SK-N-SH (cell line): ENCODE results near the gene LGR4. TPM values are rescaled to one million over a fixed set of nuclear protein-coding genes. Genes with fewer than 3 reads are reported as not detected.

Experiments used
- CTCF ChIA-PET: fragments of 300-600, 350-600 bp; formaldehyde crosslinking; extraction: SDS; loops from one replicate; lab custom pipeline; 2021; lab: Yijun Ruan, JAX
- POLR2A ChIA-PET: fragments of 350-600 bp; sonication (Branson Sonifier 250); formaldehyde crosslinking; extraction: SDS; loops from one replicate; lab custom pipeline; 2020; ENCODE audit warnings: antibody characterized with exemption, inconsistent platforms; lab: Yijun Ruan, JAX
- DNase-seq: peaks from one replicate; pipeline ENCODE4 v3.0.0; 2012
- H2AFZ ChIP-seq: fragments of 200-600 bp; sonication (generic); 2 replicates; pipeline ENCODE4 v1.8.1; 2016; ENCODE audit warnings: antibody characterized with exemption, mild to moderate bottlenecking, low read depth
- H3F3A ChIP-seq: fragments of 200-600 bp; sonication (generic); replicated peaks from 2 replicates; pipeline ENCODE3; 2016; ENCODE audit warnings: antibody characterized with exemption, mild to moderate bottlenecking; ENCODE audit not compliant: insufficient read depth
- H3K27ac ChIP-seq, 2 experiments: fragments of 200-500 bp in 1 of 2; fragments of 200-600 bp in 1 of 2; sonication (Bioruptor generic) in 1 of 2; sonication (generic), shearing (Covaris generic) in 1 of 2; 2 replicates each; pipeline versions ENCODE4 v1.5.1 to v1.6.1; 2014 to 2016; ENCODE audit warnings: low read depth in 2 of 2, inconsistent platforms in 1 of 2, low read length in 1 of 2, mild to moderate bottlenecking in 1 of 2, mixed read lengths in 1 of 2
- H3K27me3 ChIP-seq: fragments of 200-600 bp; sonication (generic), shearing (Covaris generic); 2 replicates; pipeline ENCODE4 v1.6.1; 2016; ENCODE audit warnings: mixed run types; ENCODE audit not compliant: insufficient read depth
- H3K36me3 ChIP-seq, 2 experiments: fragments of 200-500 bp in 1 of 2; fragments of 200-600 bp in 1 of 2; sonication (Bioruptor generic) in 1 of 2; sonication (generic) in 1 of 2; replicated peaks in 1 of 2; 2 replicates each; pipeline versions ENCODE3 to v1.5.1; 2014 to 2016; ENCODE audit warnings: low read length in 1 of 2, mild to moderate bottlenecking in 1 of 2; ENCODE audit not compliant: insufficient read depth in 2 of 2, control insufficient read depth in 1 of 2
- H3K4me1 ChIP-seq, 2 experiments: fragments of 200-500 bp in 1 of 2; fragments of 200-600 bp in 1 of 2; sonication (Bioruptor generic) in 1 of 2; sonication (generic), shearing (Covaris generic) in 1 of 2; 2 replicates each; pipeline versions ENCODE4 v1.5.1 to v1.6.1; 2014 to 2016; ENCODE audit warnings: low read depth in 1 of 2, low read length in 1 of 2, mixed run types in 1 of 2; ENCODE audit not compliant: insufficient read depth in 2 of 2, control insufficient read depth in 1 of 2
- H3K4me2 ChIP-seq: fragments of 200-600 bp; sonication (generic), shearing (Covaris generic); 2 replicates; pipeline ENCODE4 v1.6.1; 2017; ENCODE audit warnings: mixed run types
- H3K4me3 ChIP-seq, 2 experiments: fragments of 200-500 bp in 1 of 2; fragments of 200-600 bp in 1 of 2; sonication (Bioruptor generic) in 1 of 2; sonication (generic), shearing (Covaris generic) in 1 of 2; 2 replicates each; pipeline versions ENCODE4 v1.5.1 to v1.8.1; 2014 to 2016; ENCODE audit warnings: low read depth in 2 of 2, inconsistent platforms in 1 of 2, low read length in 1 of 2, mild to moderate bottlenecking in 1 of 2, mixed read lengths in 1 of 2, moderate library complexity in 1 of 2
- H3K79me2 ChIP-seq: fragments of 200-600 bp; sonication (generic); 2 replicates; pipeline ENCODE4 v1.8.1; 2017; ENCODE audit warnings: mild to moderate bottlenecking; ENCODE audit not compliant: insufficient read depth
- H3K9ac ChIP-seq: fragments of 200-600 bp; sonication (generic); 2 replicates; pipeline ENCODE4 v1.6.1; 2017; ENCODE audit warnings: mixed run types
- H3K9me2 ChIP-seq: fragments of 200-600 bp; sonication (generic); 2 replicates; pipeline ENCODE4 v1.6.1; 2017; ENCODE audit warnings: mixed run types
- H3K9me3 ChIP-seq: fragments of 200-600 bp; sonication (generic); 2 replicates; pipeline ENCODE4 v1.6.1; 2017; ENCODE audit warnings: mixed run types, mild to moderate bottlenecking, moderate library complexity
- H4K20me1 ChIP-seq: fragments of 200-600 bp; sonication (generic); 2 replicates; pipeline ENCODE4 v1.6.1; 2017; ENCODE audit warnings: mild to moderate bottlenecking, mixed run types; ENCODE audit not compliant: insufficient read depth
- CHD2 ChIP-seq: fragments of 150-350 bp; IDR thresholded peaks from 2 replicates; pipeline ENCODE4 v1.6.1; 2018; ENCODE audit warnings: low read length; ENCODE audit not compliant: partially characterized antibody
- ELF1 ChIP-seq: IDR thresholded peaks from 2 replicates; pipeline ENCODE4 v1.4.0; 2012
- EP300 ChIP-seq, 2 experiments: IDR thresholded peaks; 2 replicates each; pipeline versions ENCODE4 v1.4.0 to v1.6.1; 2012; ENCODE audit warnings: borderline replicate concordance in 1 of 2, low read depth in 1 of 2, low read length in 1 of 2
- FOSL2 ChIP-seq: IDR thresholded peaks from 2 replicates; pipeline ENCODE4 v1.4.0; 2012; ENCODE audit warnings: low read depth, mild to moderate bottlenecking, moderate library complexity, borderline replicate concordance
- FOXM1 ChIP-seq: IDR thresholded peaks from 2 replicates; pipeline ENCODE4 v1.4.0; 2012; ENCODE audit warnings: low read depth, mild to moderate bottlenecking
- GATA2 ChIP-seq: sonication (generic); formaldehyde crosslinking; IDR thresholded peaks from 2 replicates; pipeline ENCODE4 v1.5.0; 2020; ENCODE audit warnings: mild to moderate bottlenecking, missing genetic modification reagents
- JUND ChIP-seq: IDR thresholded peaks from 2 replicates; pipeline ENCODE4 v1.4.0; 2012
- MXI1 ChIP-seq: IDR thresholded peaks from 2 replicates; pipeline ENCODE4 v1.6.1; 2012; ENCODE audit warnings: mild to moderate bottlenecking, low read depth, low read length, improper control_type of control experiment
- NFIC ChIP-seq: IDR thresholded peaks from 2 replicates; pipeline ENCODE4 v1.4.0; 2012; ENCODE audit warnings: borderline replicate concordance
- RAD21 ChIP-seq: IDR thresholded peaks from 2 replicates; pipeline ENCODE4 v1.6.1; 2012; ENCODE audit warnings: mild to moderate bottlenecking, low read length
- RCOR1 ChIP-seq: fragments of 150-350 bp; IDR thresholded peaks from 2 replicates; pipeline ENCODE4 v1.6.1; 2017; ENCODE audit warnings: antibody characterized with exemption, low read length
- REST ChIP-seq: IDR thresholded peaks from 2 replicates; pipeline ENCODE4 v1.6.1; 2012; ENCODE audit warnings: mild to moderate bottlenecking, low read depth, low read length, moderate library complexity
- SIN3A ChIP-seq: IDR thresholded peaks from 2 replicates; pipeline ENCODE4 v1.6.1; 2012; ENCODE audit warnings: low read depth, mild to moderate bottlenecking, low read length, moderate library complexity, borderline replicate concordance
- TAF1 ChIP-seq: IDR thresholded peaks from 2 replicates; pipeline ENCODE4 v1.6.1; 2012; ENCODE audit warnings: low read depth, mild to moderate bottlenecking, low read length, moderate library complexity, borderline replicate concordance
- TCF12 ChIP-seq: IDR thresholded peaks from 2 replicates; pipeline ENCODE4 v1.4.0; 2012
- USF1 ChIP-seq: IDR thresholded peaks from 2 replicates; pipeline ENCODE4 v1.4.0; 2012; ENCODE audit warnings: low read depth, borderline replicate concordance
- WGBS: methylation state at CpG from one replicate; pipeline ENCODE4 v1.1.6; 2017; ENCODE audit warnings: low lambda C conversion rate; 5-methylcytosine and 5-hydroxymethylcytosine counted together
- polyA plus RNA-seq, 3 experiments: library from polyadenylated mRNA; depleted of rRNA; stranded (reverse); fragments of >200 nt; gene quantifications; 2 replicates each; pipeline ENCODE4 v1.2.3, GENCODE V29; 2012
- TF ChIP-seq, protein P1 (sequence below): IDR thresholded peaks from 2 replicates; pipeline ENCODE4 v1.4.0; 2012; ENCODE audit warnings: low read depth
- TF ChIP-seq, protein P2 (sequence below): fragments of 200-600 bp; sonication (generic); IDR thresholded peaks from 2 replicates; pipeline ENCODE4 v1.6.1; 2017; ENCODE audit warnings: antibody characterized with exemption, mild to moderate bottlenecking, moderate library complexity
- TF ChIP-seq, protein P3 (sequence below): IDR thresholded peaks from 2 replicates; pipeline ENCODE4 v1.4.0; 2012; ENCODE audit warnings: low read depth, borderline replicate concordance
- TF ChIP-seq, protein P4 (sequence below): fragments of 150-350 bp; IDR thresholded peaks from 2 replicates; pipeline ENCODE4 v1.6.1; 2017; ENCODE audit warnings: antibody characterized with exemption, low read length, low read depth, borderline replicate concordance

Gene LGR4
- polyA plus RNA-seq, 1 of the 3 experiments (the other 2 are of a cell fraction): 2.6 TPM

DNA sequence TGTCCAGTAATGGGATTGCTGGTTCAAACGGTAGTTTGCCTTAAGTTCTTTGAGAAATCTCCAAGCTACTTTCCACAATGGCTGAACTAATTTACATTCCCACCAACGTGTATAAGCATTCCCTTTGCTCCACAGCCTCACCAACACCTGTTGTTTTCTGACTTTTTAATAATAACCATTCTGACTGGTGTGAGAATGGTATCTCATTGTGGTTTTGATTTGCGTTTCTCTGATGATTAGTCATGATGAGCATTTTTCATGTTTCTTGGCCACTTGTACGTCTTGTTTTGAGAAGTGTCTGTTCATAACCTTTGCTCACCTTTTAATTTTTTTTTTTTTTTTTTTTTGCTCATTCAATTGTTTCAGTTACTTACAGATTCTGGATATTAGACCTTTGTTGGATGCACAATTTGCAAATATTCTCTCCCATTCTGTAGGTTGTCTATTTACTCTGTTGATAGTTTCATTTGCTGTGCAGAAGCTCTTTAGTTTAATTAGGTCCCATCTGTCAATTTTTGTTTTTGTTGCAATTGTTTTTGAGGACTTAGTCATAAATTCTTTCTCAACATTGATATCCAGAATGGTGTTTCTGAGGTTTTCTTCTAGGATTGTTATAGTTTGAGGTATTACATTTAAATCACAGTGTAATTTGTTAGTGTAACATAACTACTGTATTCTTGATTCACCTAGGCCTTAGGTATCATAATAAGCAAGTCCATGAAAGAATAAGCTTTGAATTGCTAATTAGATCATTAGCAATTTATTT is 142.5 kb downstream of the LGR4 start:
- H3K27me3 ChIP-seq: no peaks in the 10 kb centered on the region
- no peaks in the 10 kb centered on the region for H3K9me2 ChIP-seq
- no peaks in the 10 kb centered on the region for H3K79me2 ChIP-seq
- H3K9me3 ChIP-seq: no peaks in the 10 kb centered on the region
- H3F3A ChIP-seq: peaks cover 15% of the 10 kb centered on the region
- POLR2A ChIA-PET: no interaction called here
- no peaks in the 10 kb centered on the region for H4K20me1 ChIP-seq
- no peak for DNase-seq
- CTCF ChIA-PET: interaction anchor here (0.6 kb wide), 1 partner anchor 631 kb away, joined by 3 read pairs; no protein-coding TSS in a partner anchor
- H3K4me1 ChIP-seq: peaks cover 0 to 24% of the 10 kb centered on the region in 2 experiments; a peak in 2 of 4 replicates
- H3K4me2 ChIP-seq: no peak overlapping the region
- H3K4me3 ChIP-seq: no peak overlapping the region
- H2AFZ ChIP-seq: no peak overlapping the region
- H3K36me3 ChIP-seq: peaks cover 0 to 4% of the 10 kb centered on the region in 2 experiments
- H3K27ac ChIP-seq: no peak overlapping the region
- 91% methylated on average over 4 of the region's 4 CpGs for WGBS
- TF ChIP-seq REST (no peak), CHD2 (no peak), RCOR1 (no peak), SIN3A (no peak), FOXM1 (no peak), MXI1 (no peak), USF1 (no peak), NFIC (no peak), TAF1 (no peak), FOSL2 (no peak), EP300 (IDR thresholded peaks at IDR 0.05; ENCODE audit: borderline replicate concordance in 1 of 2, low read depth in 1 of 2, low read length in 1 of 2) (no peak), GATA2 (CRISPR knock-in tag) (no peak), ELF1 (no peak), RAD21 (no peak), TCF12 (no peak), JUND (no peak)
- TF ChIP-seq, protein P1, sequence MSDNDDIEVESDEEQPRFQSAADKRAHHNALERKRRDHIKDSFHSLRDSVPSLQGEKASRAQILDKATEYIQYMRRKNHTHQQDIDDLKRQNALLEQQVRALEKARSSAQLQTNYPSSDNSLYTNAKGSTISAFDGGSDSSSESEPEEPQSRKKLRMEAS: no peak
- TF ChIP-seq, protein P2, sequence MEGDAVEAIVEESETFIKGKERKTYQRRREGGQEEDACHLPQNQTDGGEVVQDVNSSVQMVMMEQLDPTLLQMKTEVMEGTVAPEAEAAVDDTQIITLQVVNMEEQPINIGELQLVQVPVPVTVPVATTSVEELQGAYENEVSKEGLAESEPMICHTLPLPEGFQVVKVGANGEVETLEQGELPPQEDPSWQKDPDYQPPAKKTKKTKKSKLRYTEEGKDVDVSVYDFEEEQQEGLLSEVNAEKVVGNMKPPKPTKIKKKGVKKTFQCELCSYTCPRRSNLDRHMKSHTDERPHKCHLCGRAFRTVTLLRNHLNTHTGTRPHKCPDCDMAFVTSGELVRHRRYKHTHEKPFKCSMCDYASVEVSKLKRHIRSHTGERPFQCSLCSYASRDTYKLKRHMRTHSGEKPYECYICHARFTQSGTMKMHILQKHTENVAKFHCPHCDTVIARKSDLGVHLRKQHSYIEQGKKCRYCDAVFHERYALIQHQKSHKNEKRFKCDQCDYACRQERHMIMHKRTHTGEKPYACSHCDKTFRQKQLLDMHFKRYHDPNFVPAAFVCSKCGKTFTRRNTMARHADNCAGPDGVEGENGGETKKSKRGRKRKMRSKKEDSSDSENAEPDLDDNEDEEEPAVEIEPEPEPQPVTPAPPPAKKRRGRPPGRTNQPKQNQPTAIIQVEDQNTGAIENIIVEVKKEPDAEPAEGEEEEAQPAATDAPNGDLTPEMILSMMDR: no peak
- TF ChIP-seq, protein P3, sequence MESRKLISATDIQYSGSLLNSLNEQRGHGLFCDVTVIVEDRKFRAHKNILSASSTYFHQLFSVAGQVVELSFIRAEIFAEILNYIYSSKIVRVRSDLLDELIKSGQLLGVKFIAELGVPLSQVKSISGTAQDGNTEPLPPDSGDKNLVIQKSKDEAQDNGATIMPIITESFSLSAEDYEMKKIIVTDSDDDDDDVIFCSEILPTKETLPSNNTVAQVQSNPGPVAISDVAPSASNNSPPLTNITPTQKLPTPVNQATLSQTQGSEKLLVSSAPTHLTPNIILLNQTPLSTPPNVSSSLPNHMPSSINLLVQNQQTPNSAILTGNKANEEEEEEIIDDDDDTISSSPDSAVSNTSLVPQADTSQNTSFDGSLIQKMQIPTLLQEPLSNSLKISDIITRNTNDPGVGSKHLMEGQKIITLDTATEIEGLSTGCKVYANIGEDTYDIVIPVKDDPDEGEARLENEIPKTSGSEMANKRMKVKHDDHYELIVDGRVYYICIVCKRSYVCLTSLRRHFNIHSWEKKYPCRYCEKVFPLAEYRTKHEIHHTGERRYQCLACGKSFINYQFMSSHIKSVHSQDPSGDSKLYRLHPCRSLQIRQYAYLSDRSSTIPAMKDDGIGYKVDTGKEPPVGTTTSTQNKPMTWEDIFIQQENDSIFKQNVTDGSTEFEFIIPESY: no peak
- TF ChIP-seq, protein P4, sequence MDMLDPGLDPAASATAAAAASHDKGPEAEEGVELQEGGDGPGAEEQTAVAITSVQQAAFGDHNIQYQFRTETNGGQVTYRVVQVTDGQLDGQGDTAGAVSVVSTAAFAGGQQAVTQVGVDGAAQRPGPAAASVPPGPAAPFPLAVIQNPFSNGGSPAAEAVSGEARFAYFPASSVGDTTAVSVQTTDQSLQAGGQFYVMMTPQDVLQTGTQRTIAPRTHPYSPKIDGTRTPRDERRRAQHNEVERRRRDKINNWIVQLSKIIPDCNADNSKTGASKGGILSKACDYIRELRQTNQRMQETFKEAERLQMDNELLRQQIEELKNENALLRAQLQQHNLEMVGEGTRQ: no peak
- H3K9ac ChIP-seq: no peak overlapping the region
